ENCODE data around the gene NBEAL2.
"Not testable (repeated sequence)": the region's sequence is repeated elsewhere in the genome, so short reads cannot be mapped to it uniquely, and the experiment has no call there.

The NBEAL2 gene

GRCh38 chr3:46946416-46946815 is 33.0 kb upstream of the NBEAL2 start:
- no peak for DNase-seq

GRCh38 chr3:46946856-46947545 is 32.5 kb upstream of the NBEAL2 start:
- DNase-seq = peak; percentile 66

DNA sequence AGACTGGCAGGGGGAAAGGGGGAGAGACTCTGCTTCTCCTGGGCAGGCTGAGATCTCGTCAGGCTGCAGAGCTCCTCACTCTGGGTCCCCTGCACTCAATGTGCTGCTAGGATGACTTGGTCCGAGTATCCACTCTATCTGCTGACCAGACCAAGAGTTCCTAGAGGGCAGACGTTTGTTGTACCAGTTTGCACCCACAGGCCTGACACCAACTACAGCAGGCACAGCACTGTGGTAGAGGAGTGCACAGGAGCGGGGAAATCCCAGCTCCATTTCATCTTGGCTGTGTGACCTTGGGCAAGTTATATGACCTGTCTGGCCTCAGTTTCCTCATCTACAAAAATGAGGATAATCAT is 31.9 kb upstream of the NBEAL2 start:
- no peak for DNase-seq

DNA sequence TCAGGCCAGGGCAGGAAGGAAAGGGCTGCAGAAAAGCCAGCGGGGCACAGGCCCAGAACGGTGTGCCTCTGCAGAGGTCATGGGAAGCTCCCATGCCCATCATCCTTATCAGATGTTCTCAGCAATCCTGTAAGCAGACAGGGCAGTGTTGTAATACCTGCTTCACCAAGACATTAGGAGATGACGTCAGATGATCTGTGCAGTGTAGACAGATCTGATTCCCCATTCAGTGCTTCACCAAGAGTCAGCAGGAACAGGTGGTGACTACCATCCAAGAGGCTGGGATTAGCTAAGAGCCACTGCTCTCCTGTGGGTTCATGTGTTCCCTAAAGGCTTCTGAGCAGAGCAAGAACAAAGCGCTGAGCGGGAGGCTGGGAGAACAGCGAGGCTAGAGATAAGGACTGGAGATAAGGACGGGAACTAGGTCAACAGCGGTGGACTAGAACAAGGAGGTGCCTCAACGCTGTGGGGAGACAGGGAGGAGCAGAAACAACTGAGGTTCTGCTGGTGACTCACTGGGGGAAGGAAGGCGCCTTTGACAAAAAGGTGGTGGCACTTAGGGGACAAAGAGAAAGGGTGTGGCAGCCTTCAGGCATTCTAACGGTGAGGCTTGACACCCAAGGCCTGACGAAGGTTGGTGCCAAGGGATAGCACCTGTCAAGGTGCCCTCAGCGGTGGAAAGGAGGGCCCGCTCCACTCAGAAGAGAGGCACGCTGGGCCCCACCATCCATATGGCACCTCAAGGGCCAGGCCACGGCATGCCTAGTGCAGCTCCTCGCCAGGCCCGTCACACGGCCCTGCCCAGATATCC is 31.3 kb upstream of the NBEAL2 start:
- DNase-seq = peak; percentile 67

DNA sequence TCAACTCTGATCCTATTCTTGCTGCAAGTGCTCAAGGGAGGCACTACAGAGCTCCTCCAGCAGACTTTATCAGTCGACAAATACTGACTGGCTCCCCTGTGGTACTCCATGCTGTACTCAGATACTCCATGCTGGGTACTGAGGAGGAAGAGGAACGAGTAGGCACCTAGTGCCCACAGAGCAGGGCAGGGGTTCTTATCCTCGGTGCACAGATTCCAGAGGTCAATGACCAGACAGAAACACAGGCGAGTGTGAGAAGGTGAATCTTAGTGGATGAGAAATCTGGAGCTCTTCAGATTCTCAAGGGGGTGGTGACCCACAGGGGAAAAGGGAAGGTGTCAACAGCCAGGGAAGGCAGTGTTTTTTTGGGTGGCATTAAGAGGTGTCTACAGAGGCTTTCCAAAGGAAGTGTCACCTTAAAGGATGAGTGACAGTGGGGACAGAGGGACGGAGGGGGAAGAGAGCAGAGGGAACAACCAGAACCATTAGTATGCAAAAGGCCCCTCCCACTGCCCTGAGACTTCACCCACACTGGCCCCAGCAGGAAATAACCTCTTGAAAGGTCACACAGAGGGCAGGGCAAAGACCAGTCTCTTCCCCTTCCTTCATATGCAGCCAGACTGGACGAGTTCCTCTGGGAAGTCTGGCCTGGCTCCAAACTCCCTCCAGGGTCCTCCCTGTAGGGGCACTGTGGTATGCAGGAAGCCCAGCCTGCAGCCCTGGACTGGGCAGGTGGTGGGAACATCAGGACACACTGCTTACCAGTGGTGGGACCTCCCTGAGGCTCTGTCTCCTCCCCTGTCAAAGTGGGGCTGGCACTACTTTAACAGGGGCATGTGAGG is 30.4 kb upstream of the NBEAL2 start:
- no peak for DNase-seq

GRCh38 chr3:46950177-46950576 is 29.3 kb upstream of the NBEAL2 start:
- DNase-seq = no peak

- DNase-seq = no peak
Measured at GRCh38 chr3:46950650-46951241, 28.7 kb upstream of the NBEAL2 start.

DNA sequence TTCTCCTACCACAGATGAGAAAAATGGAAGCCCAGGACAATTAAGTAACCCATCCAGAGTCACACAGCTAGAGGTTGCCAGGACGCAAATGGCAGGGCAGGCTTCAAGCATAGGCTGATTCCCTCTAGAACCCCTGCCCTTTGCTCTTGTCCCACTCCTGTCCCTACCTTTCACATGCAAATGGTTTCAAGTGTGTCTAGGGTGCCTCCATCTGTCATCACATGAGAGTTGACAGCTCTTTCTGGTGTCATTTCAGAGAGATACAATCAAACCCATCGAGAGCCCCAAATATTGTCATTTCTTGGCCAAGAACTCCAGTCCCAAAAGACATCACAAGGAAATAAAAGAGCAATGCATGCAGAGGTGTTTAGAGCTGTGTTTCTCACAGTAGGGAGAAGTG is 26.7 kb upstream of the NBEAL2 start:
- no peak for DNase-seq

DNA sequence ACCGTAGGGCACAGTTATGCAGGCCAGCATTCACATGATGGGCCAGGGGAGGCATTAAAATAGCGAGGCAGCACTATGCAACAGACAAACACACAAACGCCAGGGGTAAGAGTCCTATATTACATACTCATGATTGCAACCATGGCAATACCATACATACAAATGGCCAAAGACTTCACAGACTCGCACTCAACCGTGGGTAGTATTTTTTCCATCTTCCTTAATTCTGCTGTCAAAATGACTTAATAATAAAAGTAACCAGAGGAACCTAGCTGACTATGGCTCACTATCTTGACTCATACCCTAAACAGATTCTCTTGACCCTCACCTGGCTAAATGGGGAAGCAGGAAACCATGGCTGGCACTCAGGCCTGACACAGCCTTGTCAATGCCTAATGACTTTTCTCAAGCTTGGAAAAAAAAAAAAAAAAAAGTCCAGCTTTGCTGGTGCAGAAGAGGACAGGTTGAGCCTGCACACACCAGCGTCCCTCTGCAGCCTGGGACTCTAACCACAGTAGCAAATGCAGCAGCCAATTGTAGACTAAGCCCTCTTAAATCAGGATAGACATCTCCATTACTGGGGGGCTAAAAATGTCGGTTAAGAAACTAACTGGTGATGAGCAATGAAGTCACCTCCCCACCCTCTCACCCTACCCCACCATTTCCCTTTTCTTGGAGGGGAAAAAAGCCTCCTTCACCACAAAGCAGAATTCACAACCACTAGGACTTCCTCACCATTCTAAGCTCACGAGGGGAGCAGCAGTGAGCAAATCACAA is 26.0 kb upstream of the NBEAL2 start:
- no peak for DNase-seq

- no peak for DNase-seq
Measured at GRCh38 chr3:46954178-46954577, 25.3 kb upstream of the NBEAL2 start.

GRCh38 chr3:46955157-46955556 is 24.3 kb upstream of the NBEAL2 start:
- no peak for DNase-seq

DNA sequence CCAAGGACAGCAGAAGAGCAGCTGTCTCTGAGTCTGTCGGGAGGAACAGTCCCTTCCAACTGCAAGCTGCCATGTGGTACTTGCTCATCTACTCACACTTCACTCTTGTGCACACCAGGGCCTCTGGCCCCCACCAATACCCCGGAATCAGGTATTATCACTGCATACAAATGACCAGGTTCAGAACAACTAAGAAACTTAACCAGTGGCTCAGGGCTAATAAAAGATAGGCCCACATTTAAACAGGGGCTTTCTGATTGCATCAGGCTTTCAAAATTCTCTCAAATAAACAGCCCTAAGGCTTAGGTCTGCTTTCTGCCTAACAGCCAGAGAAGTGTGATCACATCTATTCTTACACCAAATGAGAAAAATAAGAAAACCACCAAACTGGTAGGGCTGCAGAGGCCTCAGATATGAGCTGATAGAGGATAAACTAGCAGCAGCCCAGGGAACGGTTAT is 23.6 kb upstream of the NBEAL2 start:
- DNase-seq = no peak

- DNase-seq = no peak
Measured at GRCh38 chr3:46957092-46957820, 22.2 kb upstream of the NBEAL2 start.

DNA sequence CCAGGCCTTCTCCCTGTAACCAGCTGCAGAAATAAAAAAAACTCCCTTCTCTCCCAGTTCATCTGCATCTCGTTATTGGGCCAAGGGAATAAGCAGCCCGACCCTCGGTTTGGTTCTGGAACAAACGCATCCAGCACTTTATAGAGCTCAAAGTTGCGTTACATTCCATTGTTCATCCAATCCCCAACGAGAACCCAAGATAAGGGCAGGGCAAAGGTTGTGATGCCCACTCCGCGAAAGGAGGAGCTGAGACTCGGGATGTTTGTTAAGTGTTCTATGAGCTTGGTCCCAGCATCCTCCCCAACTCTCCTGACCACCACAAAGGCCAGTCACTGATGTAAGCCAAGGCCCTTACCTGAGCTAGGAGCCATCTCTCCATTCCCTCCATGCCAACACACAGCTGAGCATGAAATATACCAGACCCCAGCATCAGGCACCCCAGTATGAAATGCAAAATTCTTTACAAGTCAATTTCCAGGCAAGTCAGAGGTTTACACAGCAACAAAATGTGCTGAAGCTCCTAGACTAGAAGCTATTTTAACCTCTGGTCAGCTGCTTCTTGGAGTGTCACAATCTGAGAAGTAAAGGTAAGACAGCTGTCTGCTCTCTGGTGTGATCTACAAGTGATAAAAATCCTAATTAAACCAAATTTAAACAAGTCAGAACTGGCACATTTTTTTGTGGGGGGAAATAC is 20.9 kb upstream of the NBEAL2 start:
- DNase-seq = no peak

DNA sequence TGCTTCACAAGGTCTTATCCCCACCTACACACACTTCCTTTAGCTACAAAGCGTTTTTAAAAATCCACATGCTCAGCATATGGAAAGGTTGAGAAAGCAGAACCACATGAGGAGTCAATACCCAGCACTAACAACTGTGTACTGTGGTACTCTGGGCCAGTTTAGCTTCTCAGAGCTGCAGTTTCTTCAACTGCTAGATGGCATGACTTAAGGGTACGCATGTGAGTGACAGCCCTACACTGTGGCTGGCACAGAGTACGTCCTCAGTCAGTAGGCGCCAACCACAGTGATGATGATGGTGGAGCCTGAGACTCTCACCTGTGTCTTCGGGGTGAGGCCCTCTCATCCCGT is 20.3 kb upstream of the NBEAL2 start:
- peak; percentile 52 for DNase-seq

- no peak for DNase-seq
Measured at GRCh38 chr3:46960081-46960701, 19.3 kb upstream of the NBEAL2 start.

DNA sequence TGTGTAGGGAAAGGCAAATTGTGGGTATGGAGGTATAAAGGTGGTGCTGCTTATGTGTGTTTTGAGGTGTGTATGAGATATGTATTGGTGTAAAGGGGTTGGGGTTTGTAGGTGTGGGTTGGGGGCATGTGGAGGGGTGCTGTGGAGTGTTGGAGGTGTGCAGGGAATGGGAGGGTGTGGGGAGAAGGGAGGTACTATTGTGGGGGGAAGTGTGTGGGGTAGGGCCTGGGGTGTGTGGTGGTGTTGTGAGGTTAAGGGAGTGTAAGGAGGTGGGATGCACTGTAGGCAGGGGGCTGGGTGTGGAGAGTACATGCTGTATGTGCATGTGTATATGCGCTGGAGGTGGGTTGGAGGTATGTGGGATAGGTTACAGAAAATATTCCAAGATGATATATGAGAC is 18.6 kb upstream of the NBEAL2 start:
- DNase-seq = no peak

- DNase-seq = no peak
Measured at GRCh38 chr3:46962427-46962826, 17.0 kb upstream of the NBEAL2 start.

DNA sequence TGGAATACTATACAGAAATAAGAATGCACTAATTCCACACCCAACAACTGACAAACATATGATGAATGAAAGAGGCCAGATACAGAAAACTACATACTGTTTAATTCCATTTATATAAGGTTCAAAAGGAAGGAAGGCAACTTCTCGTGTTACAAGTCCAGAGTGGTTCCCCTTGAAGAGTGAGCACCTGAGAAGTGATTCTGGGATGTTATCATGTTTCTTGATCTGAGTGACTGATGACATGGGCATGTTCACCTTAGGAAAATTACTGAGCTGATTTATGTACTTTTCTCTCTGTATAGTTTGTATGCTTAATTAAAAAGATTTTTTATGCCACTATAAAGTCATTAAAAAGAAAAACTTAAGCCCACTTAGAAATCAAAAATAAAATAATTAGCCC is 16.5 kb upstream of the NBEAL2 start:
- no peak for DNase-seq

DNA sequence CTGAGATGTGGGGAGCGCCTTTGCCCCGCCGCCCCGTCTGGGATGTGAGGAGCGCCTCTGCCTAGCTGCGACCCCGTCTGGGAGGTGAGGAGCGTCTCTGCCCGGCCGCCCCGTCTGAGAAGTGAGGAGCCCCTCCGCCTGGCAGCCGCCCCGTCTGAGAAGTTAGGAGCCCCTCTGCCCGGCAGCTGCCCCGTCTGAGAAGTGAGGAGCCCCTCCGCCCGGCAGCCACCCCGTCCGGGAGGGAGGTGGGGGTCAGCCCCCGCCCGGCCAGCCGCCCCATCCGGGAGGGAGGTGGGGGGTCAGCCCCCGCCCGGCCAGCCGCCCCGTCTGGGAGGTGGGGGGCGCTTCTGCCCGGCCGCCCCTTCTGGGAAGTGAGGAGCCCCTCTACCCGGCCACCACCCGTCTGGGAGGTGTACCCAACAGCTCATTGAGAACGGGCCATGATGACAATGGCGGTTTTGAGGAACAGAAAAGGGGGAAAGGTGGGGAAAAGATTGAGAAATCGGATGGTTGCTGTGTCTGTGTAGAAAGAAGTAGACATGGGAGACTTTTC is 15.4 kb upstream of the NBEAL2 start:
- not testable (repeated sequence) for DNase-seq

All from stimulated activated naive CD4-positive, alpha-beta T cell treated with Interleukin-2 at 50 U/mL for 16 hours (primary cell).